CD4-positive, alpha-beta T cell (primary cell): ENCODE measurements around the gene SESN1. TPM values are rescaled to one million over a fixed set of nuclear protein-coding genes. Genes with fewer than 3 reads are reported as not detected.

Experiments used
- ATAC-seq: fragments of 200-7000 bp; cut with Tn5 transposase; one replicate; pipeline ENCODE4 v1.10.0; 2022; ENCODE audit warnings: mild to moderate bottlenecking; ENCODE audit not compliant: poor library complexity
- CTCF ChIA-PET: fragments of 350-600 bp; sonication (Branson Sonifier 250); formaldehyde crosslinking; loops from one replicate; lab custom pipeline; 2021; ENCODE audit warnings: antibody characterized with exemption, inconsistent platforms; lab: Charles Lee
- POLR2A ChIA-PET: fragments of 350-600 bp; sonication (Branson Sonifier 250); formaldehyde crosslinking; loops from one replicate; lab custom pipeline; 2021; ENCODE audit warnings: antibody characterized with exemption, inconsistent platforms; lab: Charles Lee
- DNase-seq, 14 experiments: peaks; one replicate each; pipeline ENCODE4 v3.0.0-alpha.2; 2013 to 2020; ENCODE audit warnings: mixed read lengths in 2 of 14
- H3K27ac ChIP-seq, 2 donors: one replicate each; pipeline versions ENCODE4 v1.5.1 to v1.7.0; 2013; ENCODE audit warnings: low read length in 2 of 2, low read depth in 1 of 2, mild to moderate bottlenecking in 1 of 2
- H3K27me3 ChIP-seq, 2 experiments: 1 replicate in 1 of 2; 2 replicates in 1 of 2; pipeline versions ENCODE4 v1.6.1 to v1.7.0; 2013; ENCODE audit warnings: low read length in 2 of 2, control low read depth in 1 of 2, mild to moderate bottlenecking in 1 of 2, moderate library complexity in 1 of 2; ENCODE audit not compliant: insufficient read depth in 2 of 2, control insufficient read depth in 1 of 2
- H3K36me3 ChIP-seq: one replicate; pipeline ENCODE4 v1.6.1; 2013; ENCODE audit warnings: low read length, control low read depth; ENCODE audit not compliant: insufficient read depth
- H3K4me1 ChIP-seq: one replicate; pipeline ENCODE4 v1.6.1; 2013; ENCODE audit warnings: low read length, control low read depth; ENCODE audit not compliant: insufficient read depth
- H3K4me3 ChIP-seq: one replicate; pipeline ENCODE4 v1.5.1; 2013; ENCODE audit warnings: mild to moderate bottlenecking, low read length, moderate library complexity
- H3K9me3 ChIP-seq, 2 experiments: 1 replicate in 1 of 2; 2 replicates in 1 of 2; pipeline versions ENCODE4 v1.6.1 to v1.7.0; 2013; ENCODE audit warnings: low read length in 2 of 2, mild to moderate bottlenecking in 2 of 2, control low read depth in 1 of 2, moderate library complexity in 1 of 2; ENCODE audit not compliant: control insufficient read depth in 1 of 2, insufficient read depth in 1 of 2
- H3K27ac Mint-ChIP-seq: one replicate; pipeline ENCODE4 v1.8.0; 2020; ENCODE audit warnings: mixed read lengths
- H3K27me3 Mint-ChIP-seq: one replicate; pipeline ENCODE4 v1.8.0; 2021; ENCODE audit warnings: mixed read lengths
- H3K36me3 Mint-ChIP-seq: one replicate; pipeline ENCODE4 v1.8.0; 2021; ENCODE audit warnings: low read depth, mixed read lengths
- H3K4me1 Mint-ChIP-seq: one replicate; pipeline ENCODE4 v1.8.0; 2021; ENCODE audit warnings: low read depth, mixed read lengths
- H3K4me3 Mint-ChIP-seq: one replicate; pipeline ENCODE4 v1.8.0; 2020; ENCODE audit warnings: mild to moderate bottlenecking, mixed read lengths
- H3K9me3 Mint-ChIP-seq: one replicate; pipeline ENCODE4 v1.8.0; 2020; ENCODE audit warnings: mixed read lengths
- CTCF ChIP-seq: fragments of 200-600 bp; IDR thresholded peaks from one replicate; pipeline ENCODE4 v1.8.0; 2022; ENCODE audit warnings: antibody characterized with exemption, mild to moderate bottlenecking
- intact Hi-C, 2 experiments: fragments of 100-400 bp; cut with DNase I in 1 of 2; cut with micrococcal nuclease in 1 of 2; formaldehyde crosslinking; loops; one replicate each; pipeline versions ENCODE4 v1.15.1 to v1.9.0; 2023 to 2025; cut with DNase I, micrococcal nuclease
- total RNA-seq, 174 experiments: library from RNA in 2 of 174; stranded (reverse) in 2 of 174; gene quantifications; one replicate each; pipeline ENCODE4 v1.2.3 and lab custom pipeline; 2021 to 2026

SESN1 gene
- total RNA-seq, 2 experiments from 2014 or later: 95.9 to 98.3 TPM

GRCh38 chr6:109027964-109028363, 66.7 kb downstream of the SESN1 start:
- Mint-ChIP-seq H3K27ac (no peak overlapping the region), H3K36me3 (no peaks in the 10 kb centered on the region), H3K27me3 (no peaks in the 10 kb centered on the region), H3K4me1 (peaks cover 33% of the 10 kb centered on the region), H3K4me3 (no peak overlapping the region), H3K9me3 (no peaks in the 10 kb centered on the region)
- TF ChIP-seq CTCF: no peak
- DNase-seq (no peak), ATAC-seq (no peak)
- Histone ChIP-seq H3K9me3 (no peaks in the 10 kb centered on the region), H3K36me3 (no peaks in the 10 kb centered on the region), H3K4me1 (peaks cover 10% of the 10 kb centered on the region), H3K27ac (no peak overlapping the region), H3K27me3 (no peaks in the 10 kb centered on the region), H3K4me3 (no peak overlapping the region)
- ChIA-PET CTCF (no interaction called here), POLR2A (interaction anchor here (1.2 kb wide), 1 partner anchor 23 kb away, joined by 3 read pairs; no protein-coding TSS in a partner anchor)
- intact Hi-C loops: no loop called here

- H3K9me3 ChIP-seq: no peaks in the 10 kb centered on the region
- Mint-ChIP-seq H3K4me3 (no peak overlapping the region), H3K9me3 (no peaks in the 10 kb centered on the region), H3K27me3 (no peaks in the 10 kb centered on the region), H3K4me1 (peaks cover 44% of the 10 kb centered on the region), H3K27ac (peak overlapping the region; percentile 25), H3K36me3 (no peaks in the 10 kb centered on the region)
- intact Hi-C loops: no loop called here
- H3K27ac ChIP-seq: no peak overlapping the region
- no peak for TF ChIP-seq CTCF
- ChIA-PET CTCF (no interaction called here), POLR2A (interaction anchor here (0.7 kb wide), 1 partner anchor 450 kb away, joined by 3 read pairs; no protein-coding TSS in a partner anchor)
- DNase-seq: no peak
- H3K4me3 ChIP-seq: no peak overlapping the region
- H3K27me3 ChIP-seq: no peaks in the 10 kb centered on the region
- ATAC-seq: no peak
- H3K4me1 ChIP-seq: peaks cover 15% of the 10 kb centered on the region
- H3K36me3 ChIP-seq: no peaks in the 10 kb centered on the region
Measured at GRCh38 chr6:109025639-109026038, 69.0 kb downstream of the SESN1 start.

- H3K27ac ChIP-seq: no peak overlapping the region
- H3K9me3 Mint-ChIP-seq: no peaks in the 10 kb centered on the region
- no peaks in the 10 kb centered on the region for H3K27me3 ChIP-seq
- intact Hi-C loops: loop anchor here in 1 of 2 experiments (5.0 kb wide), 1 partner anchor 33 kb away; no protein-coding TSS in a partner anchor
- peaks cover 15% of the 10 kb centered on the region for H3K4me1 ChIP-seq
- H3K4me1 Mint-ChIP-seq: peaks cover 52% of the 10 kb centered on the region
- ChIA-PET POLR2A (interaction anchor here (1.3 kb wide), 1 partner anchor 12 kb away, joined by 4 read pairs; no protein-coding TSS in a partner anchor), CTCF (no interaction called here)
- no peak overlapping the region for H3K4me3 Mint-ChIP-seq
- no peak for DNase-seq
- H3K27me3 Mint-ChIP-seq: no peaks in the 10 kb centered on the region
- no peak overlapping the region for H3K27ac Mint-ChIP-seq
- no peak for ATAC-seq
- no peaks in the 10 kb centered on the region for H3K36me3 Mint-ChIP-seq
- H3K9me3 ChIP-seq: no peaks in the 10 kb centered on the region
- no peaks in the 10 kb centered on the region for H3K36me3 ChIP-seq
- H3K4me3 ChIP-seq: no peak overlapping the region
- TF ChIP-seq CTCF: no peak
Measured at GRCh38 chr6:109024784-109025183, 69.9 kb downstream of the SESN1 start.
